Thyroid gland (tissue), 4 donors: ENCODE data around the gene DEF6. TPM values are rescaled to one million over a fixed set of nuclear protein-coding genes. Genes with fewer than 3 reads are reported as not detected.

ENCODE experiments used
- DNase-seq, 2 donors: peaks; one replicate each; pipeline ENCODE4 v3.0.0-alpha.2; 2019
- H3K27ac ChIP-seq, 3 donors: fragments of 200-600 bp; sonication (generic); 1 replicate in 2 of 3; 2 replicates in 1 of 3; pipeline ENCODE4 v1.5.1; 2016 to 2019; ENCODE audit warnings: mild to moderate bottlenecking in 1 of 3, moderate library complexity in 1 of 3
- H3K27me3 ChIP-seq: fragments of 200-600 bp; sonication (generic); one replicate; pipeline ENCODE4 v1.5.1; 2019
- H3K36me3 ChIP-seq, 2 donors: fragments of 200-600 bp; sonication (generic); one replicate each; pipeline ENCODE4 v1.5.1; 2016 to 2019
- H3K4me1 ChIP-seq, 2 donors: fragments of 200-600 bp; sonication (generic); one replicate each; pipeline ENCODE4 v1.5.1; 2017 to 2019
- H3K4me3 ChIP-seq, 3 donors: fragments of 200-600 bp; sonication (generic); replicated peaks in 1 of 3; 1 replicate in 2 of 3; 2 replicates in 1 of 3; pipeline ENCODE4 v1.5.1; 2016; ENCODE audit warnings: mild to moderate bottlenecking in 1 of 3
- H3K9me3 ChIP-seq: fragments of 200-600 bp; sonication (generic); one replicate; pipeline ENCODE4 v1.5.1; 2017
- CTCF ChIP-seq, 6 experiments: fragments of 200-600 bp in 3 of 6; fragments of 450-650 bp in 3 of 6; sonication (generic) in 3 of 6; IDR thresholded peaks; one replicate each; pipeline ENCODE4 v1.5.1; 2016 to 2019; ENCODE audit warnings: antibody characterized with exemption in 6 of 6, mild to moderate bottlenecking in 2 of 6, inconsistent platforms in 1 of 6, moderate library complexity in 1 of 6
- POLR2A ChIP-seq, 2 donors: fragments of 450-650 bp; IDR thresholded peaks; one replicate each; pipeline ENCODE4 v1.6.1; 2017; ENCODE audit warnings: antibody characterized with exemption in 2 of 2, mild to moderate bottlenecking in 2 of 2, moderate library complexity in 1 of 2
- WGBS, 2 donors: methylation state at CpG; one replicate each; pipeline ENCODE4 v1.1.5; 2017; 5-methylcytosine and 5-hydroxymethylcytosine counted together
- intact Hi-C: fragments of 100-400 bp; cut with DNase I; formaldehyde crosslinking; loops from one replicate; pipeline ENCODE4 v1.15.1; 2023
- total RNA-seq, 4 donors: library from RNA; depleted of rRNA; stranded (reverse); fragments of >200 nt; gene quantifications; one replicate each; pipeline ENCODE4 v1.2.3, GENCODE V29; 2016

The DEF6 gene
- total RNA-seq, 4 donors from 2014 or later: 5.2 to 9.3 (median 6.0) TPM

GRCh38 chr6:35370124-35370741 lies 72.6 kb downstream of the DEF6 start:
- H3K36me3 ChIP-seq: no peaks in the 10 kb centered on the region
- peak; percentile 45 to 48 for DNase-seq
- peak overlapping the region in 2 of 3 donors; percentile 14 to 27 for H3K27ac ChIP-seq
- WGBS, 2 donors: 56 to 69% methylated on average over 8 of the region's 8 CpGs
- H3K27me3 ChIP-seq: no peaks in the 10 kb centered on the region
- H3K9me3 ChIP-seq: no peaks in the 10 kb centered on the region
- H3K4me1 ChIP-seq: peaks cover 36 to 48% of the 10 kb centered on the region in 2 donors
- intact Hi-C loops: no loop called here
- TF ChIP-seq POLR2A (IDR thresholded peaks at IDR 0.05): no peak
- no peak for TF ChIP-seq CTCF (IDR thresholded peaks at IDR 0.05)
- no peak overlapping the region for H3K4me3 ChIP-seq

- Histone ChIP-seq H3K36me3 (no peaks in the 10 kb centered on the region), H3K4me3 (no peak overlapping the region), H3K4me1 (peaks cover 31 to 41% of the 10 kb centered on the region in 2 donors), H3K27ac (peak overlapping the region in 2 of 3 donors; percentile 14 to 27), H3K9me3 (no peaks in the 10 kb centered on the region), H3K27me3 (no peaks in the 10 kb centered on the region)
- no peak for TF ChIP-seq POLR2A (IDR thresholded peaks at IDR 0.05)
- TF ChIP-seq CTCF (IDR thresholded peaks at IDR 0.05): no peak
- 62 to 71% methylated on average over 9 of the region's 9 CpGs for WGBS, 2 donors
- peak in 1 of 2 donors; percentile 12 for DNase-seq
- intact Hi-C loops: no loop called here
These were observed 73.3 kb downstream of the DEF6 start for GRCh38 chr6:35370785-35371493.

Other genes with a start within 250 kb of the DEF6 start
- gene TCP11, start 156.5 kb upstream of the DEF6 start, total RNA-seq: 1 to 10 TPM in 2 of 4 donors, not detected in 2; 1.0 to 2.8 TPM
- gene SCUBE3, start 83.9 kb upstream of the DEF6 start, total RNA-seq: 100 to 1,000 TPM in 1 of 4 donors, 10 to 100 TPM in 3; 45.5 to 119 (median 66.3) TPM
- 10 to 100 TPM; 54.3 to 81.7 (median 71.6) TPM for gene ZNF76, start 38.1 kb upstream of the DEF6 start, total RNA-seq
- 10 to 100 TPM; 17.3 to 40.3 (median 35.9) TPM for gene PPARD, start 44.7 kb downstream of the DEF6 start, total RNA-seq
- 1 to 10 TPM; 4.1 to 6.6 (median 6.2) TPM for gene FANCE, start 154.5 kb downstream of the DEF6 start, total RNA-seq
- 1,000 to 10,000 TPM; 1,123 to 2,881 (median 1,235) TPM for gene RPL10A, start 170.6 kb downstream of the DEF6 start, total RNA-seq
- 10 to 100 TPM in 3 of 4 donors, 1 to 10 TPM in 1; 9.9 to 17.0 (median 11.2) TPM for gene TEAD3, start 199.3 kb downstream of the DEF6 start, total RNA-seq
- not detected for gene TULP1, start 215.1 kb downstream of the DEF6 start, total RNA-seq